Cardiac muscle cell (in vitro differentiated cells and primary cell): ENCODE data around the gene MKX. TPM values are rescaled to one million over a fixed set of nuclear protein-coding genes. Genes with fewer than 3 reads are reported as not detected.
"Not testable (repeated sequence)": the region's sequence is repeated elsewhere in the genome, so short reads cannot be mapped to it uniquely, and the experiment has no call there.

Experiments
- DNase-seq, 2 donors: peaks; one replicate each; pipeline versions ENCODE4 v3.0.0 to v3.0.0-alpha.2; 2010 to 2017; ENCODE audit warnings: low read depth in 1 of 2, low spot score in 1 of 2
- H3K27ac ChIP-seq: fragments of 200-600 bp; sonication (generic); 2 replicates; pipeline ENCODE4 v1.5.1; 2016
- H3K27me3 ChIP-seq: fragments of 200-600 bp; sonication (generic); 2 replicates; pipeline ENCODE4 v1.6.0; 2016; ENCODE audit warnings: control low read depth
- H3K36me3 ChIP-seq: fragments of 200-600 bp; sonication (generic); 2 replicates; pipeline ENCODE4 v1.5.1; 2016; ENCODE audit warnings: control low read depth
- H3K4me1 ChIP-seq: fragments of 200-600 bp; sonication (generic); 2 replicates; pipeline ENCODE4 v1.8.1; 2017; ENCODE audit warnings: low read depth, mild to moderate bottlenecking, mixed run types
- H3K4me3 ChIP-seq: fragments of 200-600 bp; sonication (generic); 2 replicates; pipeline ENCODE4 v1.5.1; 2016; ENCODE audit warnings: mild to moderate bottlenecking
- H3K9me3 ChIP-seq: fragments of 200-600 bp; sonication (generic); 2 replicates; pipeline ENCODE4 v1.5.1; 2017; ENCODE audit warnings: low read depth, mild to moderate bottlenecking, control low read depth
- CTCF ChIP-seq: IDR thresholded peaks from 2 replicates; pipeline ENCODE4 v1.5.1; 2012; ENCODE audit warnings: low read depth, mild to moderate bottlenecking, low read length
- polyA plus RNA-seq: library from polyadenylated mRNA; unstranded; fragments of >200 nt; fragmentation: Nextera tagmentation; extraction: Ambion mirVana; gene quantifications from 2 replicates; pipeline ENCODE4 v1.2.1, GENCODE V29; 2016
- total RNA-seq: library from RNA; depleted of rRNA; stranded (reverse); fragments of >200 nt; gene quantifications from 2 replicates; pipeline ENCODE4 v1.2.3, GENCODE V29; 2016

Gene MKX
- total and polyA plus RNA-seq, 2 experiments from 2014 or later = 0.39 TPM; not detected in 1

DNA sequence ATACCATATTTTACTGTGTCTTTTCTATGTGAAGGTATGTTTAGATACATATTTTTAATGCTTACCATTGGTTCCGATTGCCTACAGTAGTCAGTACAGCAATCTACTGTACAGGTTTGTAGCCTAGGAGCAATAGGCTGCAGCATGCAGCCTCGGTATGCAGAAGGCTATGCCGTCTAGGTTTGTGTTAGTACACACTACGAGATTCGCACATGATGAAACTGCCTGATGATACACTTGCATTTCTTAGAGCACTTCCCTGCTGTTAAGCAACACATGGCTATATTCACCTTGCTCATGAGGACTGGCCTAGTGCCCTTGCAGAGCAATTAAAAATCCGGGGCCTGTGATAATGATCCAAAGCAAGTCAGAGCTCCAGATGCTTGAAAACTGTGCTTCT is 62.4 kb downstream of the MKX start:
- Histone ChIP-seq H3K27me3 (no peaks in the 10 kb centered on the region), H3K36me3 (no peaks in the 10 kb centered on the region), H3K4me3 (no peak overlapping the region), H3K27ac (no peak overlapping the region), H3K9me3 (no peaks in the 10 kb centered on the region), H3K4me1 (peaks cover 30% of the 10 kb centered on the region)
- TF ChIP-seq CTCF = no peak
- DNase-seq = no peak

DNA sequence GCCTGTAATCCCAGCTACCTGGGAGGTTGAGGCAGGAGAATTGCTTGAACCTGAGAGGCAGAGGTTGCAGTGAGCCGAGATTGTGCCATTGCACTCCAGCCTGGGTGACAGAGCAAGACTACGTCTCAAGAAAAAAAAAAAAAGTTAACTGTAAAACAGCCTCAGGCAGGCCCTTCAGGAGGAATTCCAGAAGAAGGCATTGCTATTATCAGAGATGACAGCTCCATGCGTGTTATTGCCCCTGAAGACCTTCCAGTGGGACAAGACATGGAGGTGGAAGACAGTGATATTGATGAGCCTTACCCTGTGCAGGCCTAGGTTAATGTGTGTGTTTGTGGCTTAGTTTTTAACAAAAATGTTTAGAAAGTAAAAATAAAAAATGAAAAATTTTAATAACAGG is 63.8 kb downstream of the MKX start:
- peak overlapping the region; percentile 95 for H3K27ac ChIP-seq

GRCh38 chr10:27680691-27681605 is 64.7 kb downstream of the MKX start:
- DNase-seq = no peak
- H3K4me3 ChIP-seq = no peak overlapping the region
- no peak for TF ChIP-seq CTCF
- no peaks in the 10 kb centered on the region for H3K27me3 ChIP-seq
- peaks cover 30% of the 10 kb centered on the region for H3K4me1 ChIP-seq
- no peaks in the 10 kb centered on the region for H3K36me3 ChIP-seq
- no peaks in the 10 kb centered on the region for H3K9me3 ChIP-seq
- peak overlapping the region; percentile 95 for H3K27ac ChIP-seq

More for the DNA sequence above, 63.8 kb downstream of the MKX start:
- H3K36me3 ChIP-seq, H3K27me3 ChIP-seq, DNase-seq, H3K9me3 ChIP-seq, H3K4me3 ChIP-seq: not testable (repeated sequence)
- H3K4me1 ChIP-seq = peaks cover 30% of the 10 kb centered on the region

- no peaks in the 10 kb centered on the region for H3K9me3 ChIP-seq
- no peak overlapping the region for H3K4me3 ChIP-seq
- no peaks in the 10 kb centered on the region for H3K27me3 ChIP-seq
- peak overlapping the region; percentile 95 for H3K27ac ChIP-seq
- no peaks in the 10 kb centered on the region for H3K36me3 ChIP-seq
- H3K4me1 ChIP-seq = peaks cover 30% of the 10 kb centered on the region
- no peak for TF ChIP-seq CTCF
- DNase-seq = peak; percentile 3 to 78
These were observed 65.5 kb downstream of the MKX start for GRCh38 chr10:27680006-27680557.

- Histone ChIP-seq H3K27me3 (no peaks in the 10 kb centered on the region), H3K36me3 (no peaks in the 10 kb centered on the region), H3K4me3 (no peak overlapping the region), H3K9me3 (no peaks in the 10 kb centered on the region), H3K4me1 (peaks cover 30% of the 10 kb centered on the region), H3K27ac (peak overlapping the region; percentile 95)
- peak in 1 of 2 donors; percentile 53 for DNase-seq
- no peak for TF ChIP-seq CTCF
These were observed 66.2 kb downstream of the MKX start for GRCh38 chr10:27679369-27679912.

GRCh38 chr10:27678166-27678565 is 67.5 kb downstream of the MKX start:
- Histone ChIP-seq H3K4me1 (peaks cover 30% of the 10 kb centered on the region), H3K36me3 (no peaks in the 10 kb centered on the region), H3K9me3 (no peaks in the 10 kb centered on the region), H3K4me3 (no peak overlapping the region), H3K27me3 (no peaks in the 10 kb centered on the region), H3K27ac (no peak overlapping the region)
- no peak for TF ChIP-seq CTCF
- no peak for DNase-seq
